HCT116 (cell line): ENCODE data around the gene SLC22A13. TPM values are rescaled to one million over a fixed set of nuclear protein-coding genes. Genes with fewer than 3 reads are reported as not detected.

Experiments
- ATAC-seq: fragments of 200-7000 bp; cut with Tn5 transposase; 2 replicates; pipeline ENCODE4 v1.9.1; 2020; ENCODE audit warnings: mild to moderate bottlenecking, moderate library complexity
- BruUV-seq: library from RNA; stranded (reverse); fragments of 400-500 nt; replicated peaks from 2 replicates; lab custom pipeline; 2021; lab: Mats Ljungman, UMichigan
- CTCF ChIA-PET: fragments of 300-600 bp; sonication (Branson Sonifier 250); formaldehyde crosslinking; loops from one replicate; lab custom pipeline; 2021; ENCODE audit warnings: antibody characterized with exemption; lab: Charles Lee
- POLR2A ChIA-PET: fragments of 300-600, 350-600 bp; sonication (Branson Sonifier 250); formaldehyde crosslinking; loops from one replicate; lab custom pipeline; 2021; ENCODE audit warnings: antibody characterized with exemption; lab: Charles Lee
- RAD21 ChIA-PET, 2 experiments: fragments of 300-600 bp; sonication (Branson Sonifier 250); formaldehyde crosslinking; loops; one replicate each; lab custom pipeline; 2023; ENCODE audit warnings: low total read pairs in 2 of 2; ENCODE audit not compliant: uncharacterized antibody in 2 of 2, unreplicated experiment in 2 of 2, low non-redundant PET in 1 of 2; lab: Charles Lee
- DNase-seq: peaks from one replicate; pipeline ENCODE4 v3.0.0-alpha.2; 2010; ENCODE audit warnings: low read depth, low spot score
- H2AFZ ChIP-seq: fragments of 200-600 bp; shearing (Covaris generic), sonication (generic); 2 replicates; pipeline ENCODE4 v1.6.1; 2017; ENCODE audit warnings: low read depth, mixed run types, mixed read lengths, antibody characterized with exemption, low read length; ENCODE audit not compliant: poor library complexity, severe bottlenecking
- H3K27ac ChIP-seq: 2 replicates; pipeline ENCODE4 v1.5.1; 2012; ENCODE audit warnings: low read depth, low read length
- H3K27me3 ChIP-seq: fragments of 200-600 bp; sonication (generic); 2 replicates; pipeline ENCODE4 v1.6.1; 2016; ENCODE audit warnings: mixed run types, low read length, mixed read lengths; ENCODE audit not compliant: insufficient read depth
- H3K36me3 ChIP-seq, 2 experiments: fragments of 200-500 bp in 1 of 2; fragments of 200-600 bp in 1 of 2; sonication (Bioruptor generic) in 1 of 2; sonication (generic) in 1 of 2; 2 replicates each; pipeline versions ENCODE4 v1.5.1 to v1.6.1; 2014 to 2016; ENCODE audit warnings: low read length in 2 of 2, inconsistent platforms in 1 of 2, mixed read lengths in 1 of 2, mixed run types in 1 of 2; ENCODE audit not compliant: insufficient read depth in 2 of 2, control insufficient read depth in 1 of 2
- H3K4me1 ChIP-seq, 2 experiments: fragments of 200-600 bp in 1 of 2; sonication (generic) in 1 of 2; 2 replicates each; pipeline versions ENCODE4 v1.5.1 to v1.6.1; 2012 to 2017; ENCODE audit warnings: low read length in 2 of 2, inconsistent platforms in 1 of 2, mild to moderate bottlenecking in 1 of 2, mixed read lengths in 1 of 2, mixed run types in 1 of 2, moderate library complexity in 1 of 2; ENCODE audit not compliant: insufficient read depth in 2 of 2, control insufficient read depth in 1 of 2
- H3K4me2 ChIP-seq: fragments of 200-600 bp; sonication (generic); 2 replicates; pipeline ENCODE4 v1.6.1; 2017; ENCODE audit warnings: mixed run types, low read length, mixed read lengths
- H3K4me3 ChIP-seq, 2 experiments: fragments of 200-600 bp in 1 of 2; sonication (generic) in 1 of 2; replicated peaks in 1 of 2; 2 replicates each; pipeline ENCODE4 v1.5.1; 2011 to 2016; ENCODE audit warnings: low read length in 2 of 2, control low read depth in 1 of 2, low read depth in 1 of 2, mild to moderate bottlenecking in 1 of 2, mixed read lengths in 1 of 2, mixed run types in 1 of 2
- H3K79me2 ChIP-seq: fragments of 200-600 bp; sonication (generic); 2 replicates; pipeline ENCODE4 v1.6.1; 2017; ENCODE audit warnings: mild to moderate bottlenecking, mixed run types, low read length, moderate library complexity, mixed read lengths; ENCODE audit not compliant: insufficient read depth
- H3K9ac ChIP-seq: fragments of 200-600 bp; sonication (generic); 2 replicates; pipeline ENCODE4 v1.6.1; 2016; ENCODE audit warnings: low read length, mixed read lengths
- H3K9me2 ChIP-seq: fragments of 200-600 bp; sonication (generic), shearing (Covaris generic); 2 replicates; pipeline ENCODE4 v1.6.1; 2017; ENCODE audit warnings: mixed run types, mild to moderate bottlenecking, moderate library complexity; ENCODE audit not compliant: insufficient read depth
- H3K9me3 ChIP-seq, 2 experiments: fragments of 200-500 bp in 1 of 2; fragments of 200-600 bp in 1 of 2; sonication (Bioruptor generic) in 1 of 2; sonication (generic) in 1 of 2; 2 replicates each; pipeline ENCODE4 v1.6.1; 2014 to 2017; ENCODE audit warnings: low read length in 2 of 2, mixed read lengths in 2 of 2, inconsistent platforms in 1 of 2, low read depth in 1 of 2, mild to moderate bottlenecking in 1 of 2, mixed run types in 1 of 2, moderate library complexity in 1 of 2; ENCODE audit not compliant: control insufficient read depth in 1 of 2, insufficient read depth in 1 of 2
- H4K20me1 ChIP-seq: fragments of 200-600 bp; sonication (generic), shearing (Covaris generic); 2 replicates; pipeline ENCODE4 v1.6.1; 2017; ENCODE audit warnings: mixed run types, mild to moderate bottlenecking, moderate library complexity; ENCODE audit not compliant: insufficient read depth
- CBX3 ChIP-seq: IDR thresholded peaks from 2 replicates; pipeline ENCODE4 v1.6.1; 2012; ENCODE audit warnings: low read depth
- ELF1 ChIP-seq: IDR thresholded peaks from 2 replicates; pipeline ENCODE4 v1.6.1; 2012; ENCODE audit warnings: low read depth, borderline replicate concordance
- POLR2AphosphoS5 ChIP-seq: IDR thresholded peaks from 2 replicates; pipeline ENCODE4 v1.6.1; 2011; ENCODE audit warnings: mild to moderate bottlenecking, low read depth, low read length, moderate library complexity
- RAD21 ChIP-seq: IDR thresholded peaks from 2 replicates; pipeline ENCODE4 v1.6.1; 2012; ENCODE audit warnings: low read depth, mild to moderate bottlenecking
- SIN3A ChIP-seq: IDR thresholded peaks from 2 replicates; pipeline ENCODE4 v1.6.1; 2012; ENCODE audit warnings: low read depth
- SRF ChIP-seq: IDR thresholded peaks from 2 replicates; pipeline ENCODE4 v1.6.1; 2012; ENCODE audit warnings: low read depth
- TCF7L2 ChIP-seq: IDR thresholded peaks from 2 replicates; pipeline ENCODE4 v1.7.0; 2011; ENCODE audit warnings: borderline replicate concordance, inconsistent platforms; ENCODE audit not compliant: insufficient read depth, insufficient read length; ENCODE audit errors: extremely low read depth
- ZFX ChIP-seq: fragments of 450-650 bp; IDR thresholded peaks from 2 replicates; pipeline ENCODE4 v1.6.1; 2017
- intact Hi-C: fragments of 100-400 bp; cut with micrococcal nuclease; formaldehyde crosslinking; loops from 2 replicates; pipeline ENCODE4 v1.10.0; 2022
- total RNA-seq: library from RNA; stranded (reverse); gene quantifications from one replicate; pipeline ENCODE4 v1.2.1, GENCODE V29; 2021; ENCODE audit not compliant: unreplicated experiment
- TF ChIP-seq, protein P1 (sequence below): IDR thresholded peaks from 2 replicates; pipeline ENCODE4 v1.6.1; 2011; ENCODE audit warnings: mild to moderate bottlenecking, low read length, moderate library complexity; ENCODE audit not compliant: insufficient replicate concordance; ENCODE audit errors: extremely low read depth
- TF ChIP-seq, protein P2 (sequence below): IDR thresholded peaks from 2 replicates; pipeline ENCODE4 v1.6.1; 2012

Gene SLC22A13
- total RNA-seq, 1 experiment from 2014 or later, result 0.47 TPM

DNA sequence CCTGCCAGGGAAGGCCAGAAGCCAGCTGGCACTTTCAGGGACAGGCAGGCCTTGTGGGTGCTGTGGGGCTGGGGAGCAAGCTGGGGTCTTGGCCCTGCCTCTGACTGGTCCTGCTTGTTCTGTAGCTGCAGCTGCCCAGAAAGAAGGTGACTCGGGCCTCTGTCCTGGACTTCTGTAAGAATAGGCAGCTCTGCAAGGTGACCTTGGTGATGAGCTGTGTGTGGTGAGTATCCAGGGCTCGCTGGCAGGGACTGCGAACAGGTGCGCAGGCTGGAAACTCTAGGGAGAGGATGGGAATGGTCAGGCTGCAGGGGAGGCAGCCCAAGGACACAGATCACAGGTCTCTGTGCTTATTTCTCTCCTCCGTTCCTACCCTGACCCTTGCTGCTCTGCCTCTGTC is 47.7 kb downstream of the SLC22A13 start:
- no peaks in the 10 kb centered on the region for H3K36me3 ChIP-seq
- no peak for DNase-seq
- RAD21 ChIA-PET, result no interaction called here
- no peaks in the 10 kb centered on the region for H3K27me3 ChIP-seq
- ATAC-seq, result no peak
- H3K27ac ChIP-seq, result no peak overlapping the region
- H3K4me1 ChIP-seq, result no peaks in the 10 kb centered on the region
- no peaks in the 10 kb centered on the region for H3K9me2 ChIP-seq
- H3K4me2 ChIP-seq, result no peak overlapping the region
- H3K9ac ChIP-seq, result no peak overlapping the region
- BruUV-seq, result no TSS peak
- TF ChIP-seq TCF7L2, result no peak
- no peak for TF ChIP-seq POLR2AphosphoS5
- no peak for TF ChIP-seq ELF1
- no peak for TF ChIP-seq SIN3A
- no peak for TF ChIP-seq CBX3
- TF ChIP-seq RAD21, result no peak
- TF ChIP-seq, protein P1, sequence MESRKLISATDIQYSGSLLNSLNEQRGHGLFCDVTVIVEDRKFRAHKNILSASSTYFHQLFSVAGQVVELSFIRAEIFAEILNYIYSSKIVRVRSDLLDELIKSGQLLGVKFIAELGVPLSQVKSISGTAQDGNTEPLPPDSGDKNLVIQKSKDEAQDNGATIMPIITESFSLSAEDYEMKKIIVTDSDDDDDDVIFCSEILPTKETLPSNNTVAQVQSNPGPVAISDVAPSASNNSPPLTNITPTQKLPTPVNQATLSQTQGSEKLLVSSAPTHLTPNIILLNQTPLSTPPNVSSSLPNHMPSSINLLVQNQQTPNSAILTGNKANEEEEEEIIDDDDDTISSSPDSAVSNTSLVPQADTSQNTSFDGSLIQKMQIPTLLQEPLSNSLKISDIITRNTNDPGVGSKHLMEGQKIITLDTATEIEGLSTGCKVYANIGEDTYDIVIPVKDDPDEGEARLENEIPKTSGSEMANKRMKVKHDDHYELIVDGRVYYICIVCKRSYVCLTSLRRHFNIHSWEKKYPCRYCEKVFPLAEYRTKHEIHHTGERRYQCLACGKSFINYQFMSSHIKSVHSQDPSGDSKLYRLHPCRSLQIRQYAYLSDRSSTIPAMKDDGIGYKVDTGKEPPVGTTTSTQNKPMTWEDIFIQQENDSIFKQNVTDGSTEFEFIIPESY, result no peak
- TF ChIP-seq SRF, result no peak
- no peak overlapping the region for H2AFZ ChIP-seq
- intact Hi-C loops, result no loop called here
- H3K79me2 ChIP-seq, result no peaks in the 10 kb centered on the region
- H3K9me3 ChIP-seq, result no peaks in the 10 kb centered on the region
- H3K4me3 ChIP-seq, result no peak overlapping the region
- CTCF ChIA-PET, result no interaction called here
- H4K20me1 ChIP-seq, result no peaks in the 10 kb centered on the region
- POLR2A ChIA-PET, result no interaction called here

DNA sequence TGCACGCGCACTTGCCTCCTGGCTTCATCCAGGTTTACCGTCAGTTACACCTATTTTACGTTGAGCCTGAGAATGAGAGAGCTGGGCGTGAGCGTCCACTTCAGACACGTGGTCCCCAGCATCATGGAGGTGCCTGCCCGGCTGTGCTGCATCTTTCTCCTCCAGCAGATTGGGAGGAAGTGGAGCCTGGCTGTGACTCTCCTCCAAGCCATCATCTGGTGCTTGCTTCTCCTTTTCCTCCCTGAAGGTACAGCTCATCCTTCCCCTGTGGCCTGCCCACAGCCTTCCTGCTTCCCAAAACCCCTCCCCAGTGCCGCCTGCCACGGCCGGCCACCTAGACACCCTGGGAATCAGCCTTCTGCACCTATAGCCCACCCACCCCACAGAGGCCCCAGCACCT is 48.1 kb downstream of the SLC22A13 start:
- H3K4me2 ChIP-seq, result no peak overlapping the region
- no peaks in the 10 kb centered on the region for H3K36me3 ChIP-seq
- no TSS peak for BruUV-seq
- no peak for TF ChIP-seq ZFX
- no peak for TF ChIP-seq POLR2AphosphoS5
- TF ChIP-seq, protein P2, sequence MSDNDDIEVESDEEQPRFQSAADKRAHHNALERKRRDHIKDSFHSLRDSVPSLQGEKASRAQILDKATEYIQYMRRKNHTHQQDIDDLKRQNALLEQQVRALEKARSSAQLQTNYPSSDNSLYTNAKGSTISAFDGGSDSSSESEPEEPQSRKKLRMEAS, result no peak
- no peak for TF ChIP-seq TCF7L2
- TF ChIP-seq, all 23 proteins: peak for 0
- ChIA-PET CTCF (no interaction called here), POLR2A (no interaction called here), RAD21 (no interaction called here)
- no peaks in the 10 kb centered on the region for H3K79me2 ChIP-seq
- no peak for ATAC-seq
- H3K27me3 ChIP-seq, result no peaks in the 10 kb centered on the region
- no peak overlapping the region for H3K9ac ChIP-seq
- H2AFZ ChIP-seq, result no peak overlapping the region
- no peak overlapping the region for H3K4me3 ChIP-seq
- no peaks in the 10 kb centered on the region for H3K4me1 ChIP-seq
- no peaks in the 10 kb centered on the region for H3K9me3 ChIP-seq
- intact Hi-C loops, result no loop called here
- H3K27ac ChIP-seq, result no peak overlapping the region
- H4K20me1 ChIP-seq, result no peaks in the 10 kb centered on the region
- no peaks in the 10 kb centered on the region for H3K9me2 ChIP-seq
- DNase-seq, result no peak
